IMR-90 (cell line): ENCODE results near the gene KIAA1143. TPM values are rescaled to one million over a fixed set of nuclear protein-coding genes. Genes with fewer than 3 reads are reported as not detected.

Experiments used
- ATAC-seq: fragments of 200-7000 bp; cut with Tn5 transposase; 2 replicates; pipeline ENCODE4 v1.9.1; 2020; ENCODE audit warnings: low read depth, mild to moderate bottlenecking, moderate library complexity
- BruUV-seq: library from RNA; stranded (reverse); fragments of 400-500 nt; replicated peaks from 2 replicates; lab custom pipeline; 2021; lab: Mats Ljungman, UMichigan
- CTCF ChIA-PET: fragments of 300-600 bp; formaldehyde crosslinking; extraction: SDS; loops from one replicate; lab custom pipeline; 2021; ENCODE audit warnings: antibody characterized with exemption; lab: Yijun Ruan, JAX
- POLR2A ChIA-PET: fragments of 300-600 bp; sonication (Branson Sonifier 250); formaldehyde crosslinking; loops from one replicate; lab custom pipeline; 2022; ENCODE audit warnings: antibody characterized with exemption; ENCODE audit not compliant: unreplicated experiment; lab: Charles Lee
- DNase-seq: peaks from one replicate; pipeline ENCODE4 v3.0.0; 2013
- H2AFZ ChIP-seq: replicated peaks from 2 replicates; pipeline ENCODE3; 2013; ENCODE audit warnings: low read length, mild to moderate bottlenecking; ENCODE audit not compliant: poor library complexity
- H2AK5ac ChIP-seq: 2 replicates; pipeline ENCODE4 v1.6.1; 2013; ENCODE audit warnings: low read depth, low read length, inconsistent platforms
- H2AK9ac ChIP-seq: replicated peaks from 2 replicates; pipeline ENCODE3; 2013; ENCODE audit warnings: mild to moderate bottlenecking, low read depth, low read length, moderate library complexity; ENCODE audit not compliant: poor library complexity
- H2BK120ac ChIP-seq: 2 replicates; pipeline ENCODE4 v1.6.1; 2013; ENCODE audit warnings: low read depth, low read length, inconsistent platforms
- H2BK15ac ChIP-seq: 3 replicates; pipeline ENCODE4 v1.6.1; 2013; ENCODE audit warnings: low read depth, low read length, inconsistent platforms
- H2BK20ac ChIP-seq: 2 replicates; pipeline ENCODE4 v1.6.1; 2013; ENCODE audit warnings: low read depth, mild to moderate bottlenecking, inconsistent platforms, low read length, moderate library complexity
- H2BK5ac ChIP-seq: 2 replicates; pipeline ENCODE4 v1.6.1; 2013; ENCODE audit warnings: mild to moderate bottlenecking, low read depth, low read length, inconsistent platforms; ENCODE audit not compliant: poor library complexity, severe bottlenecking
- H3K14ac ChIP-seq: replicated peaks from 2 replicates; pipeline ENCODE4 v1.6.1; 2013; ENCODE audit warnings: low read depth, low read length, inconsistent platforms
- H3K18ac ChIP-seq: 2 replicates; pipeline ENCODE4 v1.6.1; 2013; ENCODE audit warnings: low read depth, low read length, control low read depth
- H3K23ac ChIP-seq: 2 replicates; pipeline ENCODE4 v1.6.1; 2013; ENCODE audit warnings: low read depth, low read length, inconsistent platforms
- H3K27ac ChIP-seq: 2 replicates; pipeline ENCODE4 v1.5.1; 2013; ENCODE audit warnings: mild to moderate bottlenecking, control low read depth, low read length; ENCODE audit not compliant: insufficient read depth
- H3K27me3 ChIP-seq: 2 replicates; pipeline ENCODE4 v1.6.1; 2013; ENCODE audit warnings: low read length; ENCODE audit not compliant: control insufficient read depth, insufficient read depth
- H3K36me3 ChIP-seq: 2 replicates; pipeline ENCODE4 v1.6.1; 2013; ENCODE audit warnings: low read length, mixed read lengths; ENCODE audit not compliant: control insufficient read depth, insufficient read depth
- H3K4ac ChIP-seq: 2 replicates; pipeline ENCODE4 v1.6.1; 2013; ENCODE audit warnings: low read depth, low read length, inconsistent platforms
- H3K4me1 ChIP-seq: 2 replicates; pipeline ENCODE4 v1.6.1; 2013; ENCODE audit warnings: low read length, mixed read lengths; ENCODE audit not compliant: control insufficient read depth, insufficient read depth
- H3K4me2 ChIP-seq: 2 replicates; pipeline ENCODE4 v1.6.1; 2013; ENCODE audit warnings: low read depth, mild to moderate bottlenecking, control low read depth, low read length, moderate library complexity
- H3K4me3 ChIP-seq: 2 replicates; pipeline ENCODE4 v1.5.1; 2013; ENCODE audit warnings: low read depth, mild to moderate bottlenecking, control low read depth, low read length, moderate library complexity; ENCODE audit not compliant: insufficient read depth
- H3K56ac ChIP-seq: 2 replicates; pipeline ENCODE4 v1.6.1; 2013; ENCODE audit warnings: low read length, inconsistent platforms; ENCODE audit not compliant: insufficient read depth; ENCODE audit errors: extremely low read depth
- H3K79me1 ChIP-seq, 2 experiments: 2 replicates each; pipeline ENCODE4 v1.6.1; 2013; ENCODE audit warnings: low read length in 2 of 2, inconsistent platforms in 1 of 2, low read depth in 1 of 2
- H3K9ac ChIP-seq: 2 replicates; pipeline ENCODE4 v1.6.1; 2013; ENCODE audit warnings: low read depth, low read length, control low read depth
- H3K9me1 ChIP-seq: 2 replicates; pipeline ENCODE4 v1.6.1; 2013; ENCODE audit warnings: low read length, inconsistent platforms; ENCODE audit not compliant: insufficient read depth
- H3K9me3 ChIP-seq: 2 replicates; pipeline ENCODE4 v1.6.1; 2013; ENCODE audit warnings: low read length; ENCODE audit not compliant: control insufficient read depth, insufficient read depth
- H4K20me1 ChIP-seq: 2 replicates; pipeline ENCODE4 v1.6.1; 2013; ENCODE audit warnings: low read length, inconsistent platforms; ENCODE audit not compliant: insufficient read depth
- H4K5ac ChIP-seq: 2 replicates; pipeline ENCODE4 v1.6.1; 2013; ENCODE audit warnings: mild to moderate bottlenecking, low read depth, low read length, control low read depth
- H4K8ac ChIP-seq, 2 experiments: 2 replicates each; pipeline ENCODE4 v1.6.1; 2013; ENCODE audit warnings: low read depth in 2 of 2, low read length in 2 of 2, control low read depth in 1 of 2, inconsistent platforms in 1 of 2
- H4K91ac ChIP-seq: 2 replicates; pipeline ENCODE4 v1.6.1; 2013; ENCODE audit warnings: low read depth, low read length, inconsistent platforms; ENCODE audit not compliant: insufficient read depth
- BHLHE40 ChIP-seq: fragments of 150-350 bp; IDR thresholded peaks from 2 replicates; pipeline ENCODE4 v1.6.1; 2016; ENCODE audit warnings: mild to moderate bottlenecking, low read depth, low read length
- CEBPB ChIP-seq: IDR thresholded peaks from 2 replicates; pipeline ENCODE4 v1.6.1; 2012; ENCODE audit warnings: low read depth, low read length, improper control_type of control experiment
- CHD1 ChIP-seq: IDR thresholded peaks from 2 replicates; pipeline ENCODE4 v1.6.1; 2012; ENCODE audit warnings: low read depth, low read length, improper control_type of control experiment
- CTCF ChIP-seq: conservative IDR thresholded peaks from 2 replicates; pipeline ENCODE4 v1.5.1; 2012; ENCODE audit warnings: mild to moderate bottlenecking, low read depth, low read length, improper control_type of control experiment
- FOS ChIP-seq: fragments of 150-350 bp; IDR thresholded peaks from 2 replicates; pipeline ENCODE4 v1.6.1; 2016; ENCODE audit warnings: low read depth, low read length
- MAFK ChIP-seq: IDR thresholded peaks from 2 replicates; pipeline ENCODE4 v1.6.1; 2012; ENCODE audit warnings: low read depth, low read length, improper control_type of control experiment
- MAZ ChIP-seq: IDR thresholded peaks from 2 replicates; pipeline ENCODE4 v1.6.1; 2012; ENCODE audit warnings: low read depth, mild to moderate bottlenecking, low read length, improper control_type of control experiment, moderate library complexity, borderline replicate concordance
- MXI1 ChIP-seq: IDR thresholded peaks from 2 replicates; pipeline ENCODE4 v1.6.1; 2012; ENCODE audit warnings: low read depth, mild to moderate bottlenecking, low read length, moderate library complexity, borderline replicate concordance
- NFE2L2 ChIP-seq: fragments of 150-350 bp; IDR thresholded peaks from 2 replicates; pipeline ENCODE4 v1.6.1; 2016; ENCODE audit warnings: low read depth, mild to moderate bottlenecking, low read length
- POLR2A ChIP-seq: IDR thresholded peaks from 2 replicates; pipeline ENCODE4 v1.6.1; 2012; ENCODE audit warnings: mild to moderate bottlenecking, low read depth, low read length
- RAD21 ChIP-seq: IDR thresholded peaks from 2 replicates; pipeline ENCODE4 v1.6.1; 2012; ENCODE audit warnings: low read length, improper control_type of control experiment
- RCOR1 ChIP-seq: IDR thresholded peaks from 2 replicates; pipeline ENCODE4 v1.6.1; 2012; ENCODE audit warnings: mild to moderate bottlenecking, low read length, improper control_type of control experiment; ENCODE audit not compliant: insufficient replicate concordance
- RFX5 ChIP-seq: IDR thresholded peaks from 2 replicates; pipeline ENCODE4 v1.8.0; 2012; ENCODE audit warnings: low read depth, mild to moderate bottlenecking, low read length, moderate library complexity
- SMC3 ChIP-seq: fragments of 150-350 bp; IDR thresholded peaks from 2 replicates; pipeline ENCODE4 v1.6.1; 2016; ENCODE audit warnings: low read depth, mild to moderate bottlenecking, antibody characterized with exemption, low read length, moderate library complexity
- WGBS, 2 experiments: methylation state at CpG; one replicate each; pipeline versions ENCODE4 v1.1.5 to v1.1.7; 2013; ENCODE audit warnings: missing lambda C conversion rate in 2 of 2; ENCODE audit not compliant: insufficient read length in 1 of 2; ENCODE audit errors: extremely low coverage in 2 of 2; 5-methylcytosine and 5-hydroxymethylcytosine counted together
- dilution Hi-C: fragments of 300-500 bp; cut with HindIII; formaldehyde crosslinking; loops from one replicate; pipeline ENCODE4 v1.14.3; 2018; ENCODE audit warnings: low sequenced_read_pairs; ENCODE audit not compliant: unreplicated experiment
- in situ Hi-C: fragments of 300-500 bp; cut with MboI; formaldehyde crosslinking; loops from 3 replicates; pipeline ENCODE4 v1.14.3; 2019; ENCODE audit warnings: low sequenced_read_pairs, inconsistent platforms, mixed read lengths
- intact Hi-C: fragments of 100-400 bp; cut with micrococcal nuclease; formaldehyde crosslinking; loops from 2 replicates; pipeline ENCODE4 v1.10.0; 2022
- polyA plus RNA-seq, 3 experiments: library from polyadenylated mRNA; depleted of rRNA; stranded (reverse); fragments of >200 nt; gene quantifications; 2 replicates each; pipeline ENCODE4 v1.2.3, GENCODE V29; 2012; ENCODE audit warnings: low replicate concordance in 1 of 3
- total RNA-seq: library from RNA; depleted of rRNA; stranded (reverse); fragments of >200 nt; gene quantifications from 2 replicates; pipeline ENCODE4 v1.2.3, GENCODE V29; 2012
- TF ChIP-seq, protein P1 (sequence below): fragments of 150-350 bp; IDR thresholded peaks from 2 replicates; pipeline ENCODE4 v1.6.1; 2017; ENCODE audit warnings: mild to moderate bottlenecking, antibody characterized with exemption, low read length, low read depth
- TF ChIP-seq, protein P2 (sequence below): fragments of 150-350 bp; IDR thresholded peaks from 2 replicates; pipeline ENCODE4 v1.6.1; 2016; ENCODE audit warnings: low read depth, mild to moderate bottlenecking, low read length, moderate library complexity, borderline replicate concordance

KIAA1143 gene
- total and polyA plus RNA-seq, 2 of the 4 experiments (the other 2 are of a cell fraction): 6.2 to 16.8 TPM

DNA sequence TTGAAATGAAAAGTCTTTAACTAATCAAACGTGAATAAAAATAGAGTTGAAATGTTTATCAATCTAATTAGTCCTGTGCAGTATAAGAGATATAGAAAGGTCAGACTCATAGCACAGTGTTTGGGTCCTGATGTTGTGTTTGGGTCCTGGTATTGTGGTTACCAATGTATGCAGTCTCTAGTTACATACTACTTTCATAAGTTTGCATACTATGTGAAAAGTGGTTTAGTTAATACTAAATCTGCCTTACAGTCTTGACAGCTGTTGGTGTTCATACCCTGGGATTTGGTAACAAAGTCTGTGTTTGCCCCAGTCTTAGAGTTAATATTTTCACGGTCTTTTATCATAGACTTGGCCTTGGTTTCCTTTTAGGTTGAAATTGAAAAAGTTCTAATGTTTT lies 41.9 kb upstream of the KIAA1143 start:
- ChIA-PET POLR2A (no interaction called here), CTCF (no interaction called here)
- no peak overlapping the region for H3K23ac ChIP-seq
- no peak overlapping the region for H2BK120ac ChIP-seq
- H3K4ac ChIP-seq: no peak overlapping the region
- H2BK5ac ChIP-seq: no peak overlapping the region
- H3K4me3 ChIP-seq: no peak overlapping the region
- H3K9me3 ChIP-seq: no peaks in the 10 kb centered on the region
- H3K9ac ChIP-seq: no peak overlapping the region
- intact Hi-C loops (no loop called here), dilution Hi-C loops (no loop called here), in situ Hi-C loops (no loop called here)
- H2AFZ ChIP-seq: no peak overlapping the region
- no peak overlapping the region for H4K5ac ChIP-seq
- H3K27ac ChIP-seq: no peak overlapping the region
- H3K27me3 ChIP-seq: no peaks in the 10 kb centered on the region
- no peak overlapping the region for H2BK15ac ChIP-seq
- BruUV-seq: no TSS peak
- H3K9me1 ChIP-seq: 0 out of 2 replicates have a peak, but pooled peaks cover 2% of the 10 kb centered on the region
- ATAC-seq (no peak), DNase-seq (no peak)
- H4K20me1 ChIP-seq: no peaks in the 10 kb centered on the region
- H3K4me2 ChIP-seq: no peak overlapping the region
- no peak overlapping the region for H3K14ac ChIP-seq
- H4K91ac ChIP-seq: no peak overlapping the region
- H3K56ac ChIP-seq: no peak overlapping the region
- H3K4me1 ChIP-seq: no peaks in the 10 kb centered on the region
- no peaks in the 10 kb centered on the region for H3K79me1 ChIP-seq
- H2AK5ac ChIP-seq: no peak overlapping the region
- no peak for TF ChIP-seq CTCF
- TF ChIP-seq RFX5: no peak
- TF ChIP-seq MXI1: no peak
- no peak for TF ChIP-seq RAD21
- TF ChIP-seq POLR2A: no peak
- no peak for TF ChIP-seq FOS
- TF ChIP-seq BHLHE40: no peak
- no peak for TF ChIP-seq SMC3
- no peak for TF ChIP-seq CEBPB
- TF ChIP-seq CHD1: no peak
- TF ChIP-seq RCOR1: no peak
- TF ChIP-seq, protein P1, sequence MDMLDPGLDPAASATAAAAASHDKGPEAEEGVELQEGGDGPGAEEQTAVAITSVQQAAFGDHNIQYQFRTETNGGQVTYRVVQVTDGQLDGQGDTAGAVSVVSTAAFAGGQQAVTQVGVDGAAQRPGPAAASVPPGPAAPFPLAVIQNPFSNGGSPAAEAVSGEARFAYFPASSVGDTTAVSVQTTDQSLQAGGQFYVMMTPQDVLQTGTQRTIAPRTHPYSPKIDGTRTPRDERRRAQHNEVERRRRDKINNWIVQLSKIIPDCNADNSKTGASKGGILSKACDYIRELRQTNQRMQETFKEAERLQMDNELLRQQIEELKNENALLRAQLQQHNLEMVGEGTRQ: no peak
- TF ChIP-seq, protein P2, sequence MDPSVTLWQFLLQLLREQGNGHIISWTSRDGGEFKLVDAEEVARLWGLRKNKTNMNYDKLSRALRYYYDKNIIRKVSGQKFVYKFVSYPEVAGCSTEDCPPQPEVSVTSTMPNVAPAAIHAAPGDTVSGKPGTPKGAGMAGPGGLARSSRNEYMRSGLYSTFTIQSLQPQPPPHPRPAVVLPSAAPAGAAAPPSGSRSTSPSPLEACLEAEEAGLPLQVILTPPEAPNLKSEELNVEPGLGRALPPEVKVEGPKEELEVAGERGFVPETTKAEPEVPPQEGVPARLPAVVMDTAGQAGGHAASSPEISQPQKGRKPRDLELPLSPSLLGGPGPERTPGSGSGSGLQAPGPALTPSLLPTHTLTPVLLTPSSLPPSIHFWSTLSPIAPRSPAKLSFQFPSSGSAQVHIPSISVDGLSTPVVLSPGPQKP: no peak
- TF ChIP-seq MAZ: no peak
- no peak for TF ChIP-seq MAFK
- no peak for TF ChIP-seq NFE2L2
- no peak overlapping the region for H2BK20ac ChIP-seq
- H2AK9ac ChIP-seq: no peak overlapping the region
- H3K36me3 ChIP-seq: peaks cover 3% of the 10 kb centered on the region
- 100% methylated on average over 1 of the region's 2 CpGs; no CpG with 5 or more reads in 1 of the 2 experiments for WGBS, 2 experiments
- no peak overlapping the region for H3K18ac ChIP-seq
- H4K8ac ChIP-seq: no peak overlapping the region
